Measurements from ENCODE around the gene SOX5.
"Not testable (repeated sequence)": the region's sequence is repeated elsewhere in the genome, so short reads cannot be mapped to it uniquely, and the experiment has no call there.

SOX5 gene

DNA sequence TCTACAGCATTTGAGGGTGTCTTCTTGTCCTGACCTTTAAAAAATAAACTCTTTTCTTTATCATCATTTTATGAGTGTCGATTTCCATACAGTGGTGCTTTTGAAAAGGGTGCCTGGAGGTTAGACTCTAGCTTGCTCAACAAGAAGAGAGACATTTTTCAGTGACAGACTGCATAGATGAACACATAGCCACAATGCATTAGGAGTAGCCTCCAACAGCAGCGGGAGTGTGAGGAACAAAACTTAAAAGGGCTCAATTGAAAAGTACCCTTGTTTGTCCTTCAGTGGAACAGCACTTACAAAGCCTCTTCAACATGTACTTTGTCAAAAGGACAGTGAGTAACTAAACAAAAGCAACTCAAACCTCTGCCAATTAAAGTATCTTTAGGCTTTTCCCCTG, 119.3 kb downstream of the SOX5 start:
- no peak for DNase-seq

DNA sequence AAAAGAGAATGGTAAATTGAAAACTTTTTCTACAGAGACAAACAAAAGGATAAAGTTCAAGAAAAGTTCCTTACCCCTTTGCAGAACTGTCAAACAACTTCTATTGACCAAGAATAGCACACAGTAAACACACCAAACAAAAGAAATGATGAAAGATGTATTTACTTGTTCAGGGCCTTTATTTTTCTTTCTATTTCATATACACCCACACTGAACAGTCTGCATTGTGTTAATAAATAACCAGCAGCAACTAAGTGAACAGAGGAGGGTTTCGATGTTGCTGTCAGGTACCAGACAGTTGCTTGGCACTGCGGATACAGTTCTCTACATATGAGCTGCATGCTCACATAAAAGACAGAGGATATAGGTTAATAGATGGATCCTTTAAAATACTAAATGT, 122.1 kb downstream of the SOX5 start:
- no peak for DNase-seq

DNA sequence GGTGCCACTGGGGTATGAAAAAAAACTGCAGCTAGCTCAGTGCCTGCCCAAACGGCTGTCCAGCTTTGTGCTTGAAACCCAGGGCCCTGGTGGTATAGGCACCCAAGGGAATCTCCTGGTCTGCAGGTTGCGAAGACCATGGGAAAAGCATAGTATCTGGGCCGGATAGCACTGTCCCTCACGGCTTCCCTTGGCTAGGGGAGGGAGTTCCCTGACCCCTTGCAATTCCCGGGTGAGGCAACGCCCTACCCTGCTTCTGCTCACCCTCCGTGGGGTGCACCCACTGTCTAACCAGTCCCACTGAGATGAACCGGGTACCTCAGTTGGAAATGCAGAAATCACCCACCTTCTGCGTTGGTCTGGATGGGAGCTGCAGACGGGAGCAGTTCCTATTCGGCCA, 124.3 kb downstream of the SOX5 start:
- DNase-seq: not testable (repeated sequence)

DNA sequence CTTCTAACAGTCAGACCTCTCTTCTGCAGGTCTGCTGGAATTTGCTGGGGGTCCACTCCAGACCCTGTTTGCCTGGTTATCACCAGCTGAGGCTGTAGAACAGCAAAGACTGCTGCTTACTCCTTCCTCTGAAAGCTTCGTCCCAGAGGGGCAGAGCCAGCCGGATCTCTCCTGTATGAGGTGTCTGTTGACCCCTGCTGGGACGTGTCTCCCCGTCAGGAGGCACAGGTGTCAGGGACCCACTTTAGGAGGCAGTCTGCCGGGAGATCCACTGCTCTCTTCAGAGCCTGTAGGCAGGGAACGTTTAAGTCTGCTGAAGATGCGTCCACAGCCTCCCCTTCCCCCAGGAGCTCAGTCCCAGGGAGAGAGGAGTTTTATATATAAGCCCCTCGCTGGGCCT, 125.1 kb downstream of the SOX5 start:
- no peak for DNase-seq

- DNase-seq: not testable (repeated sequence)
These were observed 126.6 kb downstream of the SOX5 start for GRCh38 chr12:23822883-23823282.

- no peak for DNase-seq
These were observed 132.1 kb downstream of the SOX5 start for GRCh38 chr12:23817345-23817744.

- DNase-seq: no peak
These were observed 133.0 kb downstream of the SOX5 start for GRCh38 chr12:23816394-23816851.

DNA sequence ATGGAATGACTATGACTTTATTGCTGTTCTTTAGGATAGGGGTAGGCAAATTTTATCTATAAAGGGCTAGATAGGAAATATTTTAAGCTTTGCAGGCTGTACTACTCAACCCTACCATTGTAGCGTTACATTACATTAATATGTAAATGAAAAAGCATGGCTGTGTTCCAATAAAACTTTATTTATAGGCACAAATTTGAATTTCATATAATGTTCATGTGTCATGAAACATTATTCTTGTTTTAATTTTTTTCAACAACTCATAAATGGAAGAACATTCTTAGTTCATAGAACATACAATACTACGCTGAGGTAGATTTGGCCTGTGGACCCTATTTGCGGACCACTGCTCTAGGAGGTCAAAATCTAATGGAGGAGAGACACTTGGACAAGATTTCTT, 133.7 kb downstream of the SOX5 start:
- DNase-seq: no peak

GRCh38 chr12:23813206-23813605, 136.3 kb downstream of the SOX5 start:
- no peak for DNase-seq

GRCh38 chr12:23810329-23810902, 139.1 kb downstream of the SOX5 start:
- DNase-seq: no peak

GRCh38 chr12:23803540-23803939, 145.9 kb downstream of the SOX5 start:
- no peak for DNase-seq

GRCh38 chr12:23795494-23795893, 154.0 kb downstream of the SOX5 start:
- DNase-seq: no peak

DNA sequence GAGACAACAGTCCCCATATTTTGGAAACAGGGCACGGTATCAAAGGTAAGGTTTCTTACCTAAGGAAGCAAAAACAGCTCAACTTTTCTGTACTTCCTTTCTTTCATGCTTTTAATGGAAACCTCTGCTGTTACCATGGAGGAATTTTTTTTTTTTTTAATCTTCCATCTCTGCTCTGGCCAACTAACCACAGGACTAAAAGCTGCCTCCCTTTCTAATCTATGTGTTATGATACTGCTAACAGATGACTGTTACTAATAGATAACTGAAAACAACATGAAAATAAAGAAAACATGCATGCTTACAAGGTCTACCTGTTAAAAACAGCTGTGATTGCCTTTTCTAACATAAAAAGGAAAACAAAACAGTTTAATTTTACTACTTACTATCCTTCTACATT, 168.4 kb downstream of the SOX5 start:
- no peak for DNase-seq

DNA sequence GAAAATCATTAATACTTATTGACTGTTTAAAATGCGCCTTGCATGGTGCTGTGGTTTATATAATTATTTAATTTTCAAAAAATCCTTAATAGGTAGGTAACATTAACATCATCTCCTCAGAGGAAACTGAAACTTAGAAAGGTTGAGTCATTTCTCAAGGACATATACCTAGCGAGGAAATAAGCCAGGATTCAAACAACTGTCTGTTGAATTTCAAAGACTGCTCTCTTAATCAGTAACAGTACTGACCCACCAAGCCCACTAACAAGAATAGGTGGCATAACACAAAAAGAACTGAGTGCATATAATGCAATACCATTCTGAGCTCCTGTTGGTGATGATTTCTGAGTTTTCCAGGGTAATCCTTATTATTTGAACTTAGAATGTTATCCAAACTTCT, 174.3 kb downstream of the SOX5 start:
- DNase-seq: no peak

- DNase-seq: no peak
These were observed 178.1 kb downstream of the SOX5 start for GRCh38 chr12:23771240-23771949.

DNA sequence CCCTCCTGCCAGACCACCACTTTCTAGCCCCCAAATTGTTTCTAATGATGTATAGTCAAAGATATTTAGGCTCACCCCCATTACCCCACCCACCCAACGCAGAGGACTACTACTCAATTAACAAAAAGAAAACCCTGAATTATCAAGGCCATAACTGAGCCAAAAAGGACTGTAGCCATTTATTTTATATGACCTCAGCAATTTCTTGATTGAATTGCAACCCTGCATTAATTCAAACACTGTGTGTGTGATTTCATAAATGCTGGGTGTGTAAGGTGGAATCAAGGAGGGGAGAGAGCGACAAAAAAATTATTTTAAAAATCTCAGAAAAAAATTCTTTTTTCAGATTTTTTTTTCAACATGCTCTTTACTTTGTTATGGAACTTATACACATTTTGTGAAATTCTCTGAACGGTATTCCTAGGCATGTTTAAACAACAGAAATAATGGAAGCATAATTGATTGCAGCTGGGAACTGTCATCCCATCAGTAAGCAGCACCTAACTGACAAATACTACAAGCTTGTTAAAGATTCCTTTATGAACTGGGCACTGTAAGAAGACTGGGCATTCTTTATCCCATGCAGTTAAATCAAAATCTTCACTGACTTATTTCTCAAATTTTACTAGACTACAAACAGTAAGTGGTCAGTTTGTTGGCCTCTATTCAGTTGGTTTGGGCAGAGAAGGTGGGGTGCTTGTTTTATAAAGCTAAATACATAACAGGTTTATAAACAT, 179.1 kb downstream of the SOX5 start:
- DNase-seq: no peak

DNA sequence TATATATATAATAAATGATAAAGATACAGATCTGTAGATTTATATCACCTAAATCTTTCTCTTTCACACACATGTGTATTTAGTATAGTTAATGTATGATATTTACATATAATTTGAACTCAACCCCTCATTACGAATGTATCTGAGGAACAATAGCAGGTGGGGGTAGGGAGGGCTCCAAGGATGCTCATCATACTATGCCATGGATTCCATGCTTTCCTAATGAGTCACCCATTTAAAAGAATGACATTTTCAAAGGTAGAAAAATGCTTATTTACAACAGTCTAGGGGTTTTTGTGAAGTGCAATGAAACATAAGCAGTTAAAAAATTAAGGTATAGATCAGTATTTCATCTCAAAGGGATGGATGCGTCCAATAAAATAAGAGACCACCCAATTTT, 181.6 kb downstream of the SOX5 start:
- DNase-seq: no peak

DNA sequence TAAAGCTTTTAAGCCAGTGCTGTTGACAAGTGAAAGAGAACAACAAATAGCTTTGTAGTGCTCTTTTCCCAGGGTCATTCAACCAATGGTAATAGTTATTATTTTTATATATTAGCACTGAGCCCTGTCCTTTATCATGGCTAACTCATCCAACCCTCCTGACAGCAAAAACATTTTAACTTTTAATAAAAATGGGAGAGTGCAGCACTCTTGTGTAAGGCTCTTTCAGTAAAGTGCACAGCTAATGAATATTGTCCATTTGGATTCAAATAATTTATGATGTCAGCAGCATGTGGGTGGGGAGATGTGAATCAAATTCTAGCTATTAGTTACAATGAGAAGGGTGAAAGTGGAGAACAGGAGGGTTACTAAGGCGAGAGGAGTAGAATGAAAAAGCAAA, 185.7 kb downstream of the SOX5 start:
- no peak for DNase-seq

DNA sequence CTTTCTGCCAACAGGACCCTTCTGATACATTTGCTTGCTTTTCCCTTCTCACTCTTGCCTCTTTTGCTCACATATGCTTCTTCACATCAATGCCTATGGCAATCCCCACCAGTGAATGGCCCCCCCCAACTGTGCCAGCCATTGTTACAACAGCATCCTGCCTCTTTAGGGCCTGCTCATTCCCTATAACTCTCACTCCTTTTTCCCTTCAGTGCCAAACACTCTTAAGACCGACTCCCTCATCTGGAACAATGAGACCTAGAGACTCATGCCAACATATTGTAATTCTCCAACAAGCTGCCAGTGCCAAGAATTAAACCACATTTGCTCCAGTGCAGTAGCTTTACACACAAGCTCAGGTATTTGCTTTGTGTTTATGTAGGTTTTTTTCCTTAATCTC, 189.0 kb downstream of the SOX5 start:
- no peak for DNase-seq

DNA sequence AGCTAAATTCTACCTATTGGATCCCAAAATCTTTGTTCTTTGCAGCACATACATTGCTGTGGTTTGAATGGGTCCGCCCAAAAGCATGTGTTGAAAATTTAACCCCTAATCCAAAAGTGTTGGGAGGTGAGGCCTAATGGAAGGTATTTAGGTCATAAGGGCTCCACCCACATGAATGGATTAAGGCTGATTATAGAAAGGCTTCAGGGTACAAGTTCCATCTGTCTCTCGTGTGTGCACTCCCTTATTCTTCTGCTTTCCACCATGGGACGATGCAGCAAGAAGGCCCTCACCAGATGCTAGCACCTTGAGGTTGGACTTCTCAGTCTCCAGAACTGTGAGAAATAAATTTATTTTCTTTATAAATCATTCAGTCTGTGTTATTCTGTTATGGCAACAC, 190.9 kb downstream of the SOX5 start:
- DNase-seq: no peak

DNA sequence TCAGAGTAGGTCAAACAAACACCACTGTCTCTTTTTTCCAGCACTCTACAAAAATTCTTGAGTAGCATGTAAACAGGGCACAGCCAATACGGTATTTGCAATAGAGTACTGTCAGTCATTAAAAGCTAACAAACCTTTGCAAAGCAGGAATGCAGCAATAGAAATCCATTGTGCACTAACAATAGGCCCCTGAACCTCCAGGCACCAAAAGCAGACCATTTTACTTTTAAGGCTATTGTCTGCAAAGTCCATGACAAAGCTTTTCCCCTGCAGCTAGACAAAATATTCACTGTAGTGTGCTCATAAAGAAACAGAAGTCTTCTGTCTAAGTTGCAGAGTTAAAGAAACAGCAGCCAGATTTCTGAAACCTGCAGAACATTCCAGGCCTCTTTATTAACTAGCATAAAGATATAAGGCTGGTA, 191.9 kb downstream of the SOX5 start:
- no peak for DNase-seq

- DNase-seq: no peak
These were observed 193.1 kb downstream of the SOX5 start for GRCh38 chr12:23756416-23756815.

DNA sequence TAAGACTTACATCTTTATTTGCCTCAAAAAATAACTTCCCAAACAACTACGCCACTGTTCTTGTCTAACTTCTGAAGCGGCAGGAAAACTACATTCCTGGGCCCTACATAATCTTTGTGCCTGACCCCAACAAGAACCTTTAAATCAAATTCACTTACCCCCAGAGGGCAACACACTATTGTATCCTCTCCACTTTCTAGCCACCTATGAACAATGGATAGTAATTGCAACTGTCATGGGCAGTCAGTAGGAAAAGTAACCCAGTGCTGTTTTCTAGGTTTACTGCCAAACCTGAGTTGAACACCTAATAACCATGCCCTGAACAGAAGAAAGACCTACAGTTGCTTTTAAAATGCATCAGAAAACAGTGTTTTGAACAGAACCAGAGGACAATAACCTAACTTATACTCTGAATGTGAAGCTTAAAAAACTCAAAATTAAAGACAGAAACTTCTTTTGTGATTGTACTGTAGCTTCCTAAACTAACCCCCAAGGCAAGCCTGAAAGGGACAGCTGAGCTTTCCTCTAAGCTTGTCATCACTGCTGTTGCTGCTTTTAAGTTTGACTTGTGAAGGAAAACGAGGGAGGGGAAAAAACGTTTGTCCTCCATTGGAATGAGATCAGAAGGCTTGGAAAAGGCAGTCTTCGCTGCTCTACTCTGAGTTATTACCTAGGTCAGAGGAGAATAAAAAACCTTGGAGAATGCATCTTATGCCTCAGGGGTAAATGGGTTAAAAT, 195.7 kb downstream of the SOX5 start:
- no peak for DNase-seq

DNA sequence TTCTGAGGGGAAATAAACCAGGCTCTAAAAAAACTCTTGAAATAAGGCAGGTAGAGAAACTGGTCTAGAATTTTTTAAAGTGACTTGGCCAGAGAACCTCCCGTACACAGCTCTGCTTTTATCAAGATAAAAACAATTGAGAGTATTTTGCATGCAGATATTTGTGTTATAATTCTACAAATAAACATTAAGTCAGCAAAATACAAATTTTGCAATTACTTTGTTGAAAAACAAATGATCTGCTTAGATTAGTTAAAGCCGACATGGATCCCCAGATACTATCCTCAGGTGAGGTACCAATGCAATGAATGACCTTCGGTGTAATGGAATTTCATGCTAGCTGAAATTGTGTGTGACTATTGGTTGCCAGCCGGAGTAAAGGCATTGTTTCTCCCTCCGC, 197.2 kb downstream of the SOX5 start:
- no peak for DNase-seq
